GM18507 (cell line): ENCODE results near the gene CNTNAP2.

Source experiments
- DNase-seq: peaks from one replicate; pipeline ENCODE4 v3.0.0; 2011; ENCODE audit warnings: low read depth; ENCODE audit not compliant: insufficient read length; ENCODE audit errors: extremely low spot score
- FAIRE-seq: peaks from 2 replicates; lab custom pipeline; 2011; peaks lifted over from hg19 to GRCh38; lab: Jason Lieb, UNC

Gene CNTNAP2

GRCh38 chr7:146255609-146256008, 139.0 kb downstream of the CNTNAP2 start:
- FAIRE-seq (no peak), DNase-seq (no peak)

DNA sequence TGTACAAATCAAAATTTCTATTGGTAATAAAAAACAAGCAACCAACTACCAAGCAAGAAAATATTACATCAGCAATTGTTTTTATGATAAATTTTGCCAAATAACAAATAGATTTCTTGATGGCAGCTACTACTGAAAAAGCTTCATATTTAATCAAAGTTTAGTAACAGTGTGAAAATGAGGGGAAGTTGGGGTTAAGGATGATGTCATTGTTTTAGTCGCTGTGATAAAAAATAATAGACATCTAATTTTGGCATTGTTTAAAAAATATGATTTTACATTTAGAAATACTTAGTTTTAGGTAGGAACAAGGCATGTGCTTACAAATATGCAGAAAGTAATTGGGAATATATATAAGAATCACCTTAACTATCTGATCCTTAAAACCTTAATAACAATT, 145.9 kb downstream of the CNTNAP2 start:
- FAIRE-seq, result no peak
- no peak for DNase-seq

- FAIRE-seq, result no peak
- DNase-seq, result no peak
Observed at GRCh38 chr7:146276888-146277287, 160.3 kb downstream of the CNTNAP2 start.

GRCh38 chr7:146285418-146285817, 168.8 kb downstream of the CNTNAP2 start:
- no peak for FAIRE-seq

GRCh38 chr7:146290746-146291145, 174.1 kb downstream of the CNTNAP2 start:
- no peak for DNase-seq
- FAIRE-seq, result no peak

More at GRCh38 chr7:146285418-146285817, 168.8 kb downstream of the CNTNAP2 start:
- DNase-seq, result no peak

GRCh38 chr7:146291900-146292299, 175.3 kb downstream of the CNTNAP2 start:
- DNase-seq (no peak), FAIRE-seq (no peak)

- no peak for FAIRE-seq
- no peak for DNase-seq
Observed at GRCh38 chr7:146296028-146296427, 179.4 kb downstream of the CNTNAP2 start.

DNA sequence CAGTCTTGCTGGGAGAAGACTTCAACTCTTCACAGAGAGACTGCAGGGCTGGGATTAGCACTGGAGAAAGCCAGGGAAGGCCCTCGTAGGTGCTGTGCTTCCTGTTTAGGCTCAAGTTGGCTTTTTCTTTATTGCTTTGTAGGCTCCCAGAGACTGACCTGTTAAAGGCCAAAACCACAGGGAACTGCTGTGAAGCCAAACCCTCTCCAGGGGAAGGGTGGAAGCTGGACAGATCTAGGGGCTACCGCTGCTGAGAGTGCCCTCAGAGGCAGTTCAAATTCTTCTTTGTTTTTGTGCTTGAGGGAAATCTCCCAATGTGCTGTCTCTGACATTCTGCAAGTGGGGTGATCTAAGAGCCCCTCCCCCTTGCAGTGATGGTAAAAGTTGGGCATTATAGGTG, 198.4 kb downstream of the CNTNAP2 start:
- FAIRE-seq (no peak), DNase-seq (no peak)

DNA sequence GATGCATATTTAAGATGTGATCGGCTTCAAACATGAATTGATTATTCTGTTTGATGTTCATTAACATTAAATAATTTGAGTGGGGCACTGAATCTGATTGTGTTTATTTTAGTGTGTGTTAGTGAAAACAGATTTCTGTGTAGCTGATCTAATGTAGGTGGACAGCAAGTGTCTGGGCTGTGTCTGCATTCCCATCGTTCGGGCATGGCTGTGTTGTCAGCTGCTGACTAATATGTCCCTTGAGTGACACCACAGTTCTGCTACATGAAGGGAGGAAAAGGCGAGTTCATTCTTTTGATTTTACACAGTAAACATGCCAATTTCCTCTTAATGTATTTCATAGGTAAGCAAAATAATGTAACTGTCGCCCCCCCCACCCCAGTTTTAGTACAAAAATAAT, 203.0 kb downstream of the CNTNAP2 start:
- FAIRE-seq (no peak), DNase-seq (no peak)

DNA sequence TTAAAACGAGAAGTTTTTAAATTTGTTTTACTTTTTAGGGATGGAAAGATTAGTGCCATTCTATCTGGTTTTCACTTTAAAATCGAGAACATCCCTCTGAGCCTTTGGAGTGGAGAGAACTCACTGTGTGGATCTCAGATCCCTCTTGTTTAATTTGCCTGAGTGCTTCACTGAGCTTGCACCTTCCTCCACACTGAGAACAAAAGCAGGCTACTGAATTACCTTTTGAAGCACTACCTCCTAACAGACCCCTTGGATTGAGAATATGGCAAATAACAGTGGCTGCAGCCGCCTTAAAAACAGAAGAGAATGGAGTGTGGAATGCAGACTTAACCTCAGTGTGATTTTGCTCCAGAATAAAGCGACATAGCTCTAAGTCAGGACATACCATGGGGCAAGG, 204.7 kb downstream of the CNTNAP2 start:
- DNase-seq, result no peak
- FAIRE-seq, result no peak

DNA sequence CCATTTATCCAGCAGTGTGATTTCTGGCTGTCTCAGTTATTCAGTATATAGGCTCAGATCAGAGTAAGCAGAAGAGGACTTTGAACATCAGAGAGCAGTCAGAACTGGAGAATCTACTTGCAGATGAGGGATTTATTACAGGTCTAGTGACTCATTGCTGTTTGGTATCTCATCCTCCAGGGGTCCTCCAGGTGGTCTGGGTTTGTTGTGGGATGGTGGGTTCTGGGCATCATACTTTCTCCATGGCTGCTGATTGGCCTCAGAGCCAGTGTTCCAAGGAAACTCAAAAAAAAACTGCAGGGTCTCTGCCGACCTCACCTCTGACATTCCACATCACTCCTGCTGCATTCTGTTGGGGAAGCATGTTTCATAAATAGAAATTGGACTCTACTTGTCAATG, 214.8 kb downstream of the CNTNAP2 start:
- DNase-seq (no peak), FAIRE-seq (no peak)

- no peak for DNase-seq
- FAIRE-seq, result no peak
Observed at GRCh38 chr7:146345251-146345650, 228.7 kb downstream of the CNTNAP2 start.

DNA sequence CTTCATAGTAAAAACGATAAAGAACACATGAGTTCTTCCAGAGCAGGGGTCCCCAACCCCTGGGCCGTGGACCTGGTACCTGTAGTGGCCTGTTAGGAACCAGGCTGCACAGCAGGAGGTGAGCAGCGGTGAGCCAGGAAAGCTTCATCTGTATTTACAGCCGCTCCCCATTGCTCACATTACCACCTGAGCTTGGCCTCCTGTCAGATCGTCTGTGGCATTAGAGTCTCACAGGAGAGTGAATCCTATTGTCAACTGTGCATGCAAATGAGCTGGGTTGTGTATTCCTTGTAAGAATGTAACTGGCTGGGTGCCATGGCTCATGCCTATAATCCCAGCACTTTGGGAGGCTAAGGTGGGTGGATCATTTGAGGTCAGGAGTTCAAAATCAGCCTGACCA, 229.5 kb downstream of the CNTNAP2 start:
- DNase-seq (no peak), FAIRE-seq (no peak)

- DNase-seq, result no peak
Observed at GRCh38 chr7:146355216-146355615, 238.6 kb downstream of the CNTNAP2 start.

GRCh38 chr7:146359176-146359575, 242.6 kb downstream of the CNTNAP2 start:
- no peak for FAIRE-seq
- DNase-seq, result no peak

More at GRCh38 chr7:146355216-146355615, 238.6 kb downstream of the CNTNAP2 start:
- FAIRE-seq, result no peak

- FAIRE-seq (no peak), DNase-seq (no peak)
Observed at GRCh38 chr7:146366938-146367337, 250.3 kb downstream of the CNTNAP2 start.

- FAIRE-seq (no peak), DNase-seq (no peak)
Observed at GRCh38 chr7:146370171-146370570, 253.6 kb downstream of the CNTNAP2 start.

DNA sequence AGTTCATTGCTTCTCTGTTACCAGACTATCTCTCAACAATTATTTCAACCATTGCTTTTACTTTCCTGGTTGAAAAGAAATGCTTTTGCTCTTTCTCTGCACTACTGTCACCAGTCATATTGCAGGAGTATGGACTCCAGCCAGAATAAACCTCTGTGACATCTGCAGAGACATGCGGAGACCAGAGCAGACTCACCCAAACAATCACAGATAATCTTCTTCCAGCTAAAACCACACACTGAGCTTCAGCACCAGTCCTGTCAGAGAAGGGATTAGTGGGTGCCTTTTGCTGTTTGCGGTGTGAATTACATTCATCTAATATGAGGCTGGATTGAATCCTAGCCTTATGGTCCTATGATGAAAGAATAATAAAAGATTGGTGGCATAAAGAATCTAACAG, 258.6 kb downstream of the CNTNAP2 start:
- no peak for DNase-seq
- FAIRE-seq, result no peak

DNA sequence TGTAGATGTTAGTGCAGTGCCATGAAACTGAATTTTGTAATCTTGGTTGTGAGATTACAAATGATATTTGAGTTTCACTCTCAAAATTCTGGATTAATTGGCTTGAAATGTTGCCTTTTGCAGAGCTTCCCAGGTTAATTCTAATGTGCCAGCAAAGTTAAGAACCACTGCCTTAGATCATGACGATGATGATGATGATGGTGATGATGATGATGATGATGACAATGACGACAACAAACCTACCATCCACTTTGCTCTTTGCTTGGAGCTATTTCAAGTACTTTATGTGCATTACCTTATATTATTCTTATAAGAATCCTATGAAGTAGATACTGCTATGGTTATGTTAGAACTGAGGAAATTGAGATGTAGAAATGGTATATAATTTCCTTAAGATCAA, 261.6 kb downstream of the CNTNAP2 start:
- DNase-seq (no peak), FAIRE-seq (no peak)

DNA sequence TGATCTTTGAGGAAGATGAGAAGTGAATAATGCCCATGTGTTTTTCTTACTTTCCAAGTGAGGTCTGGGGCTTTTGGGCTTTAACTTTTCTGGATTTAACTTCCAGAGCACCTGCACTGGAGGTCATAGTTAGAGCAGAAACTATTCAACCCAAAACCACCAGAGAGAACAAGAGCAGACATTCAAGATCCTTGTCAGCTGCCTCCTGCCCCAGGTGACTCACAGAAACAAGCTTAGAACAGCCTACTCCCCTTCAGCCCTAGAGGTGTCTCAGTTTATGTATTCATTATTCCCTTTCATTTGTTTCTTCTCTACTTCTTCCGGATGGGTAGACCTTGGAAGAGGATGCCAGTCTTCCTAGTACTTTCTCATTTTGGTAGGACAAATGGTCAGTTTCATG, 270.5 kb downstream of the CNTNAP2 start:
- FAIRE-seq (no peak), DNase-seq (no peak)

DNA sequence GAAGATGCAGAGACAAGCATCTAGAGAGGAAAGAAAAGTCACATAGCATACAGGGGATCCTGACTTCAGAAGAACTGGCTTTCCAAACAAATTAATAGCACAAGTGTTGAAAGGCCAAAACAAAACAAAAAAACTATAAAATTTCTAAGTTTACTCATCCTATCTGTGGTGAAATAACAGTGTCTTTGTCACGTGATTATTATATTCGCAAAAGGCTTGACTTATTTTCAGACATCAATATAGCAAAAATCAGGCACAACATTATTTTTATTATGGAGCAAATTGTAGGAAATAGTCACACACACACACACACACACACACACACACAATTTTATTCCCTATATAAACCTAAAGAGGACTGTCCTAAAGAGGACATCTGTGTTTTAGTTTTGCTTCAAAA, 272.3 kb downstream of the CNTNAP2 start:
- no peak for DNase-seq
- no peak for FAIRE-seq

DNA sequence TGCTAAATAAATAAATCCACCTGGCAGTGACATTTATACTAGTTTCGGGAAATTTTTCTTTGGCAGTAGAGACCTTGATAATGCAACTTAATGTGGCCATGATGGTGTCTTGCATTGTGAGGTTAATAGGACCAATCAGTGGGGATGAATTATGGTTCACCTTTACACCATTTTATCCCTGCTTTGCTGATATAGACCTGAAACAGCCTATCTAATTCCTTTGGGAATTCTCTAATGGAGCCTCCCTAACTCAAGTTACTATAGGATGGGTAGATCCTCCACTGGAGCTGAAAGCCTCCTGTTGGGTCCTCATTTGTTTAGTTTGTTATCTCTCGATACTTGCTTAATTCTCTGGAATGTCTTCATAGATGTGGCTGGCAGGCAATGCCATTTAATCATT, 276.7 kb downstream of the CNTNAP2 start:
- FAIRE-seq (no peak), DNase-seq (no peak)
